B cell (primary cell): ENCODE results near the gene NPFF. TPM values are rescaled to one million over a fixed set of nuclear protein-coding genes. Genes with fewer than 3 reads are reported as not detected.

ENCODE experiments used
- ATAC-seq: fragments of 200-7000 bp; cut with Tn5 transposase; one replicate; pipeline ENCODE4 v1.10.0; 2021; ENCODE audit warnings: low read depth, mild to moderate bottlenecking, moderate number of reproducible peaks, moderate library complexity
- CTCF ChIA-PET: fragments of 350-600 bp; sonication (Branson Sonifier 250); formaldehyde crosslinking; loops from one replicate; lab custom pipeline; 2021; ENCODE audit warnings: antibody characterized with exemption, inconsistent platforms; lab: Charles Lee
- POLR2A ChIA-PET: fragments of 350-600 bp; sonication (Branson Sonifier 250); formaldehyde crosslinking; loops from one replicate; lab custom pipeline; 2021; ENCODE audit warnings: antibody characterized with exemption; lab: Charles Lee
- DNase-seq: peaks from one replicate; pipeline ENCODE4 v3.0.0; 2013
- H2AFZ ChIP-seq: 2 replicates; pipeline ENCODE4 v1.6.1; 2012; ENCODE audit warnings: mild to moderate bottlenecking, low read depth, low read length; ENCODE audit not compliant: insufficient read depth, poor library complexity, severe bottlenecking
- H3K27ac ChIP-seq, 2 donors: 1 replicate in 1 of 2; 2 replicates in 1 of 2; pipeline ENCODE4 v1.5.1; 2012 to 2013; ENCODE audit warnings: low read length in 2 of 2, mild to moderate bottlenecking in 2 of 2, moderate library complexity in 1 of 2
- H3K27me3 ChIP-seq, 4 experiments: fragments of 200-600 bp in 1 of 4; sonication (generic) in 1 of 4; replicated peaks in 1 of 4; 1 replicate in 2 of 4; 2 replicates in 2 of 4; pipeline versions ENCODE4 v1.6.1 to v1.7.0; 2013 to 2016; ENCODE audit warnings: low read length in 3 of 4, mild to moderate bottlenecking in 2 of 4, mixed read lengths in 1 of 4, moderate library complexity in 1 of 4; ENCODE audit not compliant: insufficient read depth in 4 of 4, control insufficient read depth in 3 of 4; ENCODE audit errors: control extremely low read depth in 1 of 4
- H3K36me3 ChIP-seq, 2 experiments: replicated peaks in 1 of 2; 1 replicate in 1 of 2; 2 replicates in 1 of 2; pipeline versions ENCODE4 v1.6.1 to v1.7.1; 2013; ENCODE audit warnings: low read length in 1 of 2; ENCODE audit not compliant: insufficient read depth in 2 of 2, control insufficient read depth in 1 of 2; ENCODE audit errors: control extremely low read depth in 1 of 2, extremely low read depth in 1 of 2
- H3K4me1 ChIP-seq, 2 donors: fragments of 200-600 bp in 1 of 2; sonication (generic) in 1 of 2; 1 replicate in 1 of 2; 2 replicates in 1 of 2; pipeline versions ENCODE4 v1.5.1 to v1.6.1; 2013 to 2017; ENCODE audit warnings: low read length in 2 of 2; ENCODE audit not compliant: control insufficient read depth in 2 of 2, insufficient read depth in 2 of 2
- H3K4me2 ChIP-seq: replicated peaks from 2 replicates; pipeline ENCODE3; 2012; ENCODE audit warnings: mild to moderate bottlenecking, low read depth, low read length; ENCODE audit not compliant: poor library complexity, severe bottlenecking
- H3K4me3 ChIP-seq, 5 experiments: fragments of 200-600 bp in 1 of 5; sonication (generic) in 1 of 5; 1 replicate in 3 of 5; 2 replicates in 2 of 5; pipeline versions ENCODE4 v1.5.1 to v1.7.0; 2011 to 2016; ENCODE audit warnings: low read length in 4 of 5, mild to moderate bottlenecking in 4 of 5, low read depth in 2 of 5, control low read depth in 1 of 5, moderate library complexity in 1 of 5; ENCODE audit not compliant: insufficient read depth in 1 of 5; ENCODE audit errors: control extremely low read depth in 1 of 5, extremely low read depth in 1 of 5
- H3K79me2 ChIP-seq: fragments of 200-600 bp; sonication (generic); one replicate; pipeline ENCODE4 v1.6.0; 2016; ENCODE audit warnings: low read length; ENCODE audit not compliant: control insufficient read depth, insufficient read depth
- H3K9ac ChIP-seq: fragments of 200-600 bp; sonication (generic); 2 replicates; pipeline ENCODE4 v1.6.1; 2017; ENCODE audit warnings: mild to moderate bottlenecking, low read length, moderate library complexity
- H3K9me3 ChIP-seq, 3 donors: one replicate each; pipeline versions ENCODE4 v1.6.1 to v1.7.1; 2013; ENCODE audit warnings: low read length in 2 of 3; ENCODE audit not compliant: control insufficient read depth in 2 of 3, insufficient read depth in 1 of 3; ENCODE audit errors: control extremely low read depth in 1 of 3
- H4K20me1 ChIP-seq: 2 replicates; pipeline ENCODE4 v1.6.0; 2012; ENCODE audit warnings: mild to moderate bottlenecking, low read length; ENCODE audit not compliant: insufficient read depth, control insufficient read depth, poor library complexity, severe bottlenecking
- H3K27ac Mint-ChIP-seq: one replicate; pipeline ENCODE4 v1.8.0; 2021; ENCODE audit warnings: mixed read lengths
- H3K27me3 Mint-ChIP-seq: one replicate; pipeline ENCODE4 v1.8.0; 2021; ENCODE audit warnings: mixed read lengths
- H3K4me1 Mint-ChIP-seq: one replicate; pipeline ENCODE4 v1.8.0; 2021; ENCODE audit warnings: mixed read lengths
- H3K4me3 Mint-ChIP-seq: one replicate; pipeline ENCODE4 v1.8.0; 2021; ENCODE audit warnings: mixed read lengths
- H3K9me3 Mint-ChIP-seq: one replicate; pipeline ENCODE4 v1.8.0; 2022; ENCODE audit warnings: mixed read lengths; ENCODE audit not compliant: insufficient read depth
- CTCF ChIP-seq: fragments of 200-600 bp; IDR thresholded peaks from one replicate; pipeline ENCODE4 v1.8.0; 2022; ENCODE audit warnings: antibody characterized with exemption, mild to moderate bottlenecking
- EZH2 ChIP-seq: IDR thresholded peaks from 2 replicates; pipeline ENCODE4 v1.6.1; 2012; ENCODE audit warnings: borderline replicate concordance, low read depth, mild to moderate bottlenecking, moderate library complexity, low read length; ENCODE audit not compliant: insufficient read depth, poor library complexity, severe bottlenecking
- WGBS: methylation state at CpG from one replicate; pipeline ENCODE4 v1.1.5; 2013; ENCODE audit warnings: missing lambda C conversion rate; ENCODE audit not compliant: insufficient coverage; 5-methylcytosine and 5-hydroxymethylcytosine counted together
- intact Hi-C: fragments of 100-400 bp; cut with micrococcal nuclease; formaldehyde crosslinking; loops from one replicate; pipeline ENCODE4 v1.10.0; 2022
- polyA plus RNA-seq: library from polyadenylated mRNA; depleted of rRNA; stranded (reverse); fragments of >200 nt; gene quantifications from 2 replicates; pipeline ENCODE4 v1.2.3, GENCODE V29; 2012
- total RNA-seq, 2 donors: library from RNA; stranded (reverse); fragments of 120-200 nt in 1 of 2; gene quantifications; 1 replicate in 1 of 2; 2 replicates in 1 of 2; pipeline versions ENCODE4 v1.2.3 to v1.2.4, GENCODE V29; 2013 to 2022

Gene NPFF
- total and polyA plus RNA-seq, 2 donors (not counting 1 experiment from before 2014, with no cell fraction given) = 0.34 TPM; not detected in 1

- H3K9ac ChIP-seq = peak overlapping the region; percentile 69
- 73% methylated on average over 12 of the region's 20 CpGs for whole genome bisulfite sequencing
- no peaks in the 10 kb centered on the region for H4K20me1 ChIP-seq
- intact Hi-C loops = loop anchor here (2.0 kb wide), 3 partner anchors 39 to 171 kb away; partner anchors contain the start of genes AAAS, PCBP2 and PRR13
- Mint-ChIP-seq H3K27ac (peak overlapping the region; percentile 90), H3K4me1 (peaks cover 22% of the 10 kb centered on the region), H3K27me3 (no peaks in the 10 kb centered on the region), H3K4me3 (peak overlapping the region; percentile 98), H3K9me3 (no peaks in the 10 kb centered on the region)
- ATAC-seq = no peak
- POLR2A ChIA-PET = interaction anchor here (0.5 to 2.2 kb wide), 4 partner anchors 9 to 171 kb away, joined by 3 to 14 read pairs (median 3); partner anchors contain the start of genes AAAS and TARBP2
- no peaks in the 10 kb centered on the region for H3K27me3 ChIP-seq
- H3K4me1 ChIP-seq = peaks cover 16 to 21% of the 10 kb centered on the region in 2 donors
- DNase-seq = peak; percentile 63
- H3K4me3 ChIP-seq = peak overlapping the region in 3 of 5 experiments; percentile 60 to 67 (median 61)
- no peak overlapping the region for H2AFZ ChIP-seq
- no peak for TF ChIP-seq CTCF
- no peak for TF ChIP-seq EZH2
- peak overlapping the region; percentile 93 for H3K4me2 ChIP-seq
- peak overlapping the region; percentile 78 to 90 for H3K27ac ChIP-seq
- CTCF ChIA-PET = interaction anchor here (1.8 to 2.0 kb wide), 2 partner anchors 10 to 147 kb away, joined by 6 to 12 read pairs; no protein-coding TSS in a partner anchor
- no peaks in the 10 kb centered on the region for H3K79me2 ChIP-seq
- no peaks in the 10 kb centered on the region for H3K9me3 ChIP-seq
- H3K36me3 ChIP-seq = peaks cover 0 to 7% of the 10 kb centered on the region in 2 experiments
These were observed 15.1 kb downstream of the NPFF start for GRCh38 chr12:53492188-53492587.

- ChIA-PET CTCF (interaction anchor here (0.8 to 1.4 kb wide), 2 partner anchors 162 to 183 kb away, joined by 3 read pairs; no protein-coding TSS in a partner anchor), POLR2A (interaction anchor here (0.6 kb wide), 1 partner anchor 294 kb away, joined by 4 read pairs; no protein-coding TSS in a partner anchor)
- no peak overlapping the region for H3K4me2 ChIP-seq
- no peaks in the 10 kb centered on the region for H4K20me1 ChIP-seq
- H3K27me3 ChIP-seq = no peaks in the 10 kb centered on the region
- DNase-seq = no peak
- Mint-ChIP-seq H3K27ac (no peak overlapping the region), H3K4me3 (no peak overlapping the region), H3K4me1 (peaks cover 22% of the 10 kb centered on the region), H3K27me3 (no peaks in the 10 kb centered on the region), H3K9me3 (no peaks in the 10 kb centered on the region)
- H3K79me2 ChIP-seq = no peaks in the 10 kb centered on the region
- no peak for TF ChIP-seq CTCF
- no peaks in the 10 kb centered on the region for H3K9me3 ChIP-seq
- peaks cover 0 to 27% of the 10 kb centered on the region in 2 experiments for H3K36me3 ChIP-seq
- no peak overlapping the region for H3K27ac ChIP-seq
- WGBS = 96% methylated on average over 4 of the region's 5 CpGs
- H2AFZ ChIP-seq = no peak overlapping the region
- no peak overlapping the region for H3K9ac ChIP-seq
- no peak for ATAC-seq
- H3K4me1 ChIP-seq = peaks cover 16 to 21% of the 10 kb centered on the region in 2 donors
- intact Hi-C loops = no loop called here
- no peak overlapping the region for H3K4me3 ChIP-seq
These were observed 17.9 kb downstream of the NPFF start for GRCh38 chr12:53489242-53489864.
